ENCODE results near the gene WDFY4. TPM values are rescaled to one million over a fixed set of nuclear protein-coding genes. Genes with fewer than 3 reads are reported as not detected.

Gene WDFY4
- total and polyA plus RNA-seq, 7 experiments from 2014 or later, result 0.12 to 39.3 (median 1.5) TPM

DNA sequence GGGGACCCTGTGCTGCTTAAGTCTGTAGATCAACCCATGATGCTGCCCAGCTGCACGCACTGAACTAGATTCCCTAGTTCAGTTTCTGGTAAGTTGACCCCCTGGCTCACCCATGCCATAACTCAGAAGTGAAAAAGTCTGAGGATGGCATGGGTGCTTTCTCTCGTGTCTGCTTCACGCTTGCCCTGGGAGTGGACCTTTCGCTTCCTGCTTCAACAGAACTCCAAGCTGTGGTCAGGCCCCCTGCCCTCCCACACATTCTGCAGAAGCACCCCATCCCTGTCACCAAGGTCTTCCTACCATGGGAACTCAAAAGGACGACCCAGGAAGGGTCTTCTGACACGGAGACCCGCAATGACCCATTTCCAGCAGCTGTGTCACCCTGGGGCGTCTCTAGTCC, 215.1 kb downstream of the WDFY4 start:
- POLR2A ChIA-PET, result no interaction called here
- H3K4me1 ChIP-seq (ENCODE audit: control insufficient read depth in 2 of 2, insufficient read depth in 2 of 2, low read length in 2 of 2), result no peaks in the 10 kb centered on the region
- intact Hi-C loops (cut with micrococcal nuclease), result no loop called here
- DNase-seq, result no peak
- no peak overlapping the region for H3K27ac ChIP-seq (ENCODE audit: low read depth, low read length)
- no peak overlapping the region for H3K4me3 ChIP-seq (ENCODE audit: low read length)
- H3K36me3 Mint-ChIP-seq, result no peaks in the 10 kb centered on the region
- H3K9me3 ChIP-seq (ENCODE audit: control insufficient read depth in 2 of 3, low read length in 3 of 3), result no peaks in the 10 kb centered on the region
- H3K36me3 ChIP-seq (ENCODE audit: control insufficient read depth in 2 of 3, insufficient read depth in 3 of 3, low read length in 3 of 3), result no peaks in the 10 kb centered on the region
- H3K4me3 Mint-ChIP-seq, result no peak overlapping the region
- ATAC-seq, result no peak
- H3K27ac Mint-ChIP-seq, result no peak overlapping the region
- H3K4me1 Mint-ChIP-seq, result no peaks in the 10 kb centered on the region
- H3K27me3 ChIP-seq (ENCODE audit: control insufficient read depth in 2 of 2, insufficient read depth in 2 of 2, low read length in 2 of 2), result no peaks in the 10 kb centered on the region
- H3K9me3 Mint-ChIP-seq, result peaks cover 0 to 4% (median 0%) of the 10 kb centered on the region in 11 donors
- CTCF ChIA-PET, result no interaction called here
- peaks cover 0 to 4% (median 0%) of the 10 kb centered on the region in 5 donors for H3K27me3 Mint-ChIP-seq

DNA sequence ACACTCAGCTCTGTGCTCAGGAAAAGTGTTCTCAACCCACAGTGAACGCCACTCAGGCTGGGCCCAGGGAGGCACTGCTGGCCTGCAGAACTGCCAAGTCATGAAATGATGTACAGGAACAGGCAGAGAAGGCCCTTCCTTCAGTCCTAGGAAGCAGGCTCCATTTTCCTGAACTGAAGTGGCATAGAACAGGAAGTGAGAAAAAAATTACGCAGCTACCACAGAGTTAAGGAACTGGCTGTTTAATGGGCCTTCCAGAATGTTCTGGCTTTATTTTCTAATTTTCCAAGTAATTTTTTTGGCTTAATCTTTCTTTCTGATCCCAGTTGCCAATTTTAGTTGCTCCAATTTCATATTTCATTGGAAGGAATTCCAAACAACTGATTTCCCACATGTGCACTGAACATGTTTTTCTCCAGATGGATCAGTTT, 215.7 kb downstream of the WDFY4 start:
- DNase-seq (no peak), ATAC-seq (peak; percentile 46)
- Histone ChIP-seq H3K9me3 (ENCODE audit: control insufficient read depth in 2 of 3, low read length in 3 of 3) (no peaks in the 10 kb centered on the region), H3K4me3 (ENCODE audit: low read length) (no peak overlapping the region), H3K27me3 (ENCODE audit: control insufficient read depth in 2 of 2, insufficient read depth in 2 of 2, low read length in 2 of 2) (no peaks in the 10 kb centered on the region), H3K36me3 (ENCODE audit: control insufficient read depth in 2 of 3, insufficient read depth in 3 of 3, low read length in 3 of 3) (no peaks in the 10 kb centered on the region), H3K4me1 (ENCODE audit: control insufficient read depth in 2 of 2, insufficient read depth in 2 of 2, low read length in 2 of 2) (no peaks in the 10 kb centered on the region), H3K27ac (ENCODE audit: low read depth, low read length) (no peak overlapping the region)
- ChIA-PET POLR2A (no interaction called here), CTCF (no interaction called here)
- Mint-ChIP-seq H3K9me3 (peaks cover 0 to 4% (median 0%) of the 10 kb centered on the region in 11 donors), H3K27ac (no peak overlapping the region), H3K4me3 (no peak overlapping the region), H3K4me1 (no peaks in the 10 kb centered on the region), H3K36me3 (no peaks in the 10 kb centered on the region), H3K27me3 (peaks cover 0 to 4% (median 0%) of the 10 kb centered on the region in 5 donors)
- intact Hi-C loops (cut with micrococcal nuclease), result no loop called here

DNA sequence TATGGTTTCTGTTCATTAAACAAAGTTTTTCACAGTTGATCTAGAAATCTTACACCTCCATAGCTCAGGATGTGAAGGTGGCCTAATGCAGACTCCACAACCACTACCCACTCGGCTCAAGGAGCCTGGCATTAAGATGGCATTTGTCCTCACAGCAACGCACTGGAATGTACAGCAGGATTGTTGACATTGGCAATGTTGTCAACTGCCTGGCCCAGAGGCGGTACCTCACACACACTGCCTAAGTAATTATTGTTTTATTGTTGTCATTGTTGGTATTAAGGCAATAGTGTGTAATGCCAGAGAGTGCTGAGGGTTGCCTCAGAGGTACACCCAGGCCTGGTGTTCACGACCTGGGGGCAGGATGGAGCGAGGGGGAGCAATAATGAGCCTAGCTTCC, 216.6 kb downstream of the WDFY4 start:
- intact Hi-C loops (cut with micrococcal nuclease), result no loop called here
- Histone ChIP-seq H3K27ac (ENCODE audit: low read depth, low read length) (no peak overlapping the region), H3K4me3 (ENCODE audit: low read length) (no peak overlapping the region), H3K9me3 (ENCODE audit: control insufficient read depth in 2 of 3, low read length in 3 of 3) (no peaks in the 10 kb centered on the region), H3K27me3 (ENCODE audit: control insufficient read depth in 2 of 2, insufficient read depth in 2 of 2, low read length in 2 of 2) (no peaks in the 10 kb centered on the region), H3K4me1 (ENCODE audit: control insufficient read depth in 2 of 2, insufficient read depth in 2 of 2, low read length in 2 of 2) (no peaks in the 10 kb centered on the region), H3K36me3 (ENCODE audit: control insufficient read depth in 2 of 3, insufficient read depth in 3 of 3, low read length in 3 of 3) (no peaks in the 10 kb centered on the region)
- Mint-ChIP-seq H3K36me3 (no peaks in the 10 kb centered on the region), H3K27ac (no peak overlapping the region), H3K4me1 (no peaks in the 10 kb centered on the region), H3K27me3 (peaks cover 0 to 4% (median 0%) of the 10 kb centered on the region in 5 donors), H3K4me3 (no peak overlapping the region), H3K9me3 (peaks cover 0 to 4% (median 0%) of the 10 kb centered on the region in 11 donors)
- ATAC-seq (no peak), DNase-seq (no peak)
- ChIA-PET POLR2A (no interaction called here), CTCF (no interaction called here)

DNA sequence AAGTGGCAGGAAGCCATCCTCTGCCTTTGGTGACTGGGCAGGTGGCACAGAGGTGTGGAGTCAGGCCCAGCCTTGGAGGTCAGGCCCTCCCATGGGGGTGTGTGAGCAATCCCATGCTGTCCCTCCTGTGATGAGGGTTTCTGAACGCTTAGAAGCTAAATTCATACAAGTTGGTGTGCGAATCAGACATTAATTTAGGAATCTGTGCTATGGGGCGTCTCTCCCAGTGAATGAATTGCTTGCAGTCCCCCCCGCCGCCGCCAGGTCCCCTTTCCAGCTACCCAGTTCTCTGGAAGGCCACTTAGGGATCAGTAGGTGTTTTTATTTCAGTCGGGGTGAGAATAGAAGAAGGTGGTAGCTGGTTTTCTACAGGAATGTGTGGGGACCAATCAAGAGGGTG, 217.4 kb downstream of the WDFY4 start:
- Mint-ChIP-seq H3K27ac (no peak overlapping the region), H3K9me3 (peaks cover 0 to 4% (median 0%) of the 10 kb centered on the region in 11 donors), H3K4me1 (no peaks in the 10 kb centered on the region), H3K27me3 (peaks cover 0 to 8% (median 0%) of the 10 kb centered on the region in 5 donors), H3K36me3 (no peaks in the 10 kb centered on the region), H3K4me3 (no peak overlapping the region)
- no peaks in the 10 kb centered on the region for H3K36me3 ChIP-seq (ENCODE audit: control insufficient read depth in 2 of 3, insufficient read depth in 3 of 3, low read length in 3 of 3)
- no peaks in the 10 kb centered on the region for H3K9me3 ChIP-seq (ENCODE audit: control insufficient read depth in 2 of 3, low read length in 3 of 3)
- POLR2A ChIA-PET, result no interaction called here
- DNase-seq (no peak), ATAC-seq (no peak)
- CTCF ChIA-PET, result no interaction called here
- no peak overlapping the region for H3K4me3 ChIP-seq (ENCODE audit: low read length)
- H3K4me1 ChIP-seq (ENCODE audit: control insufficient read depth in 2 of 2, insufficient read depth in 2 of 2, low read length in 2 of 2), result no peaks in the 10 kb centered on the region
- H3K27me3 ChIP-seq (ENCODE audit: control insufficient read depth in 2 of 2, insufficient read depth in 2 of 2, low read length in 2 of 2), result no peaks in the 10 kb centered on the region
- intact Hi-C loops (cut with micrococcal nuclease), result no loop called here
- H3K27ac ChIP-seq (ENCODE audit: low read depth, low read length), result no peak overlapping the region

GRCh38 chr10:48903151-48903550, 218.5 kb downstream of the WDFY4 start:
- Mint-ChIP-seq H3K27ac (no peak overlapping the region), H3K36me3 (no peaks in the 10 kb centered on the region), H3K9me3 (peaks cover 0 to 4% (median 0%) of the 10 kb centered on the region in 11 donors), H3K4me3 (no peak overlapping the region), H3K27me3 (peaks cover 0 to 10% (median 0%) of the 10 kb centered on the region in 5 donors), H3K4me1 (no peaks in the 10 kb centered on the region)
- no peak for DNase-seq
- ATAC-seq, result no peak
- Histone ChIP-seq H3K4me1 (ENCODE audit: control insufficient read depth in 2 of 2, insufficient read depth in 2 of 2, low read length in 2 of 2) (no peaks in the 10 kb centered on the region), H3K4me3 (ENCODE audit: low read length) (no peak overlapping the region), H3K27ac (ENCODE audit: low read depth, low read length) (no peak overlapping the region), H3K9me3 (ENCODE audit: control insufficient read depth in 2 of 3, low read length in 3 of 3) (no peaks in the 10 kb centered on the region), H3K36me3 (ENCODE audit: control insufficient read depth in 2 of 3, insufficient read depth in 3 of 3, low read length in 3 of 3) (no peaks in the 10 kb centered on the region), H3K27me3 (ENCODE audit: control insufficient read depth in 2 of 2, insufficient read depth in 2 of 2, low read length in 2 of 2) (no peaks in the 10 kb centered on the region)
- ChIA-PET POLR2A (no interaction called here), CTCF (no interaction called here)
- intact Hi-C loops (cut with micrococcal nuclease), result no loop called here

DNA sequence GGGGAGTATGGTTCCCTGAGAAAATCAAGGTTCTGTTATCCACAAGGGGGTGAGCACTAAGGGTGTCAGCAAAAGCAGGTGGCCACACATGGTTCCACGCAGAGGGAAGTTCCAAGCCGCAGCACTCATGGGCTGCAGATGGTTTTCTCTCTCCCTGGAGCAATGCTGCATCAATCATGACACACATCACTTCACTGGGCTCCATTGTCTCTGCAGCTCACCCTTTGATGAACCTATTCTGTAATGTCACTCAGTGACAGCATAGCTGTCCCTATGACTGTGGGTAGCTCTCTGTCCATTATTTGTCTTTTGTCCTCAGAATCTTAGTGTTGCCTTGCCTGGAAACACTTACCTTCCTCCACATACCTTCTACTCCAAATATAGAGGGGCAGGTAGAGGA, 220.2 kb downstream of the WDFY4 start:
- Histone ChIP-seq H3K27me3 (ENCODE audit: control insufficient read depth in 2 of 2, insufficient read depth in 2 of 2, low read length in 2 of 2) (no peaks in the 10 kb centered on the region), H3K36me3 (ENCODE audit: control insufficient read depth in 2 of 3, insufficient read depth in 3 of 3, low read length in 3 of 3) (no peaks in the 10 kb centered on the region), H3K27ac (ENCODE audit: low read depth, low read length) (no peak overlapping the region), H3K4me1 (ENCODE audit: control insufficient read depth in 2 of 2, insufficient read depth in 2 of 2, low read length in 2 of 2) (no peaks in the 10 kb centered on the region), H3K9me3 (ENCODE audit: control insufficient read depth in 2 of 3, low read length in 3 of 3) (no peaks in the 10 kb centered on the region), H3K4me3 (ENCODE audit: low read length) (no peak overlapping the region)
- ChIA-PET CTCF (no interaction called here), POLR2A (no interaction called here)
- Mint-ChIP-seq H3K36me3 (no peaks in the 10 kb centered on the region), H3K4me3 (no peak overlapping the region), H3K4me1 (no peaks in the 10 kb centered on the region), H3K27me3 (peaks cover 0 to 11% (median 0%) of the 10 kb centered on the region in 5 donors), H3K27ac (no peak overlapping the region), H3K9me3 (peaks cover 0 to 4% (median 0%) of the 10 kb centered on the region in 11 donors)
- DNase-seq (no peak), ATAC-seq (no peak)
- intact Hi-C loops (cut with micrococcal nuclease), result no loop called here

DNA sequence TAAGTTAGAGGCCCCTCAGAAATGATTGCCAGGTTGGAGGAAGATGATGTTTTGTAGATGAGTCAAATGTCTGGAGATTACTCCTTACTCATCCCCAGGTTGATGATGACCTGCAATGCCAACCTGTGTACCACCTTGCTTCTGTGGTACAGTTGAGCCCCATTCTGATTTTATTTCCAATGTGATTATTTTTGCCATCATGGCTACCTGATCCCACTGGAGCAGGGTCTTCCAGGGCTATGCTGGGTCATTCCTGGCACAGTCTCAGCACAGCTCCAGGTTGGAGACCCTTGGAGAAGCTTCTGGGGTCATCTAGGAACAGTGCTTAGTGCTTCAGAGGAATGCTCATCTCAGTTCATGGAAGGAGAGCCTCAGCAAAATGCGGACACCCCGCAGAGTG, 220.6 kb downstream of the WDFY4 start:
- Mint-ChIP-seq H3K9me3 (peaks cover 0 to 4% (median 0%) of the 10 kb centered on the region in 11 donors), H3K4me1 (no peaks in the 10 kb centered on the region), H3K4me3 (no peak overlapping the region), H3K36me3 (no peaks in the 10 kb centered on the region), H3K27me3 (peaks cover 0 to 11% (median 0%) of the 10 kb centered on the region in 5 donors), H3K27ac (no peak overlapping the region)
- H3K36me3 ChIP-seq (ENCODE audit: control insufficient read depth in 2 of 3, insufficient read depth in 3 of 3, low read length in 3 of 3), result no peaks in the 10 kb centered on the region
- H3K4me3 ChIP-seq (ENCODE audit: low read length), result no peak overlapping the region
- no peaks in the 10 kb centered on the region for H3K4me1 ChIP-seq (ENCODE audit: control insufficient read depth in 2 of 2, insufficient read depth in 2 of 2, low read length in 2 of 2)
- CTCF ChIA-PET, result interaction anchor here (0.6 kb wide), 1 partner anchor 249 kb away, joined by 3 read pairs; no protein-coding TSS in a partner anchor
- no peaks in the 10 kb centered on the region for H3K27me3 ChIP-seq (ENCODE audit: control insufficient read depth in 2 of 2, insufficient read depth in 2 of 2, low read length in 2 of 2)
- no peak for DNase-seq
- H3K9me3 ChIP-seq (ENCODE audit: control insufficient read depth in 2 of 3, low read length in 3 of 3), result no peaks in the 10 kb centered on the region
- intact Hi-C loops (cut with micrococcal nuclease), result no loop called here
- no peak for ATAC-seq
- no peak overlapping the region for H3K27ac ChIP-seq (ENCODE audit: low read depth, low read length)
- POLR2A ChIA-PET, result no interaction called here
